ENCODE data around the gene CFHR4.
"Not testable (repeated sequence)": the region's sequence is repeated elsewhere in the genome, so short reads cannot be mapped to it uniquely, and the experiment has no call there.

GRCh38 chr1:196943568-196943967 is 55.7 kb downstream of the CFHR4 start, which contains the start of gene CFHR2:
- TF ChIP-seq ZNF362 (tag by site-specific recombination; IDR thresholded peaks at IDR 0.05); TCF7L2 (IDR thresholded peaks at IDR 0.05; ENCODE audit: borderline replicate concordance, low read depth, low read length); YY1 (tag by site-specific recombination; IDR thresholded peaks at IDR 0.05); CTCF (tag by site-specific recombination; IDR thresholded peaks at IDR 0.05); GLI4 (tag by site-specific recombination; IDR thresholded peaks at IDR 0.05); ZNF350 (tag by site-specific recombination; IDR thresholded peaks at IDR 0.05); ZBTB1 (tag by site-specific recombination; IDR thresholded peaks at IDR 0.05); ZNF449 (tag by site-specific recombination; IDR thresholded peaks at IDR 0.05); ZBTB26 (tag by site-specific recombination; optimal IDR thresholded peaks at IDR 0.05); BCL6B (tag by site-specific recombination; IDR thresholded peaks at IDR 0.05); ZNF10 (tag by site-specific recombination; IDR thresholded peaks at IDR 0.05); KLF10 (tag by site-specific recombination; IDR thresholded peaks at IDR 0.05): not testable (repeated sequence)

All from HEK293 (cell line).